Kidney (tissue), 14 donors: ENCODE results near the gene ITPKC. TPM values are rescaled to one million over a fixed set of nuclear protein-coding genes. Genes with fewer than 3 reads are reported as not detected.

Experiments used
- DNase-seq, 5 donors: peaks; one replicate each; pipeline ENCODE4 v3.0.0-alpha.2; 2013 to 2020
- FAIRE-seq: peaks from 2 replicates; lab custom pipeline; 2012; peaks lifted over from hg19 to GRCh38; lab: Jason Lieb, UNC
- H3K27ac ChIP-seq, 2 donors: one replicate each; pipeline ENCODE4 v1.7.0; 2013; ENCODE audit warnings: low read depth in 2 of 2, low read length in 2 of 2, inconsistent platforms in 1 of 2
- H3K27me3 ChIP-seq: one replicate; pipeline ENCODE4 v1.7.1; 2013; ENCODE audit warnings: low read length, inconsistent platforms; ENCODE audit not compliant: control insufficient read depth, insufficient read depth
- H3K36me3 ChIP-seq, 3 donors: one replicate each; pipeline versions ENCODE4 v1.7.0 to v1.7.1; 2013; ENCODE audit warnings: low read length in 3 of 3, control low read depth in 1 of 3, inconsistent platforms in 1 of 3; ENCODE audit not compliant: insufficient read depth in 3 of 3, control insufficient read depth in 2 of 3
- H3K4me1 ChIP-seq, 3 donors: one replicate each; pipeline versions ENCODE4 v1.7.0 to v1.7.1; 2013; ENCODE audit warnings: low read length in 3 of 3, inconsistent platforms in 1 of 3, low read depth in 1 of 3; ENCODE audit not compliant: control insufficient read depth in 2 of 3, insufficient read depth in 2 of 3
- H3K4me3 ChIP-seq, 3 donors: one replicate each; pipeline versions ENCODE4 v1.7.0 to v1.8.1; 2013; ENCODE audit warnings: low read length in 3 of 3, control low read depth in 1 of 3, inconsistent platforms in 1 of 3
- H3K9ac ChIP-seq, 3 donors: one replicate each; pipeline versions ENCODE4 v1.7.0 to v1.7.1; 2013; ENCODE audit warnings: low read length in 3 of 3, control low read depth in 1 of 3, inconsistent platforms in 1 of 3
- H3K9me3 ChIP-seq, 3 donors: one replicate each; pipeline versions ENCODE4 v1.7.0 to v1.7.1; 2013; ENCODE audit warnings: low read length in 3 of 3, control low read depth in 1 of 3, inconsistent platforms in 1 of 3; ENCODE audit not compliant: control insufficient read depth in 2 of 3, insufficient read depth in 1 of 3
- intact Hi-C: fragments of 100-400 bp; cut with DNase I; formaldehyde crosslinking; loops from one replicate; pipeline ENCODE4 v1.11.1; 2022
- polyA plus RNA-seq: library from polyadenylated mRNA; stranded (reverse); fragments of 350-450 nt; fragmentation: Illumina TruSeq; extraction: RNeasy Lipid Tissue Mini Kit (QIAGEN cat#74804); gene quantifications from one replicate; pipeline ENCODE4 v1.2.3, GENCODE V29; 2014; ENCODE audit warnings: low read depth, low replicate concordance; ENCODE audit not compliant: insufficient read depth
- total RNA-seq: library from RNA; stranded (reverse); fragmentation: NEBNext Ultra II Directional; extraction: Animal tissue kit (Norgen Biotek cat#: 25700); gene quantifications from one replicate; pipeline ENCODE4 v1.2.1, GENCODE V29; 2021
- TF ChIP-seq, protein P1 (sequence below): IDR thresholded peaks from 3 replicates; pipeline ENCODE4 v1.5.1; 2012; ENCODE audit warnings: mild to moderate bottlenecking, moderate library complexity, borderline replicate concordance; ENCODE audit not compliant: insufficient read depth; ENCODE audit errors: extremely low read depth
- donor health status: control.
- donor health status: control.
- donor health status: control.
- donor health status: control.
- donor health status: control.
- donor health status: DM: yes; HTN: yes; CAD: no.
- donor health status: Normal renal cell carcinoma (clear cell type).

Gene ITPKC
- total and polyA plus RNA-seq, 2 donors from 2014 or later, result 14.3 to 27.9 TPM

DNA sequence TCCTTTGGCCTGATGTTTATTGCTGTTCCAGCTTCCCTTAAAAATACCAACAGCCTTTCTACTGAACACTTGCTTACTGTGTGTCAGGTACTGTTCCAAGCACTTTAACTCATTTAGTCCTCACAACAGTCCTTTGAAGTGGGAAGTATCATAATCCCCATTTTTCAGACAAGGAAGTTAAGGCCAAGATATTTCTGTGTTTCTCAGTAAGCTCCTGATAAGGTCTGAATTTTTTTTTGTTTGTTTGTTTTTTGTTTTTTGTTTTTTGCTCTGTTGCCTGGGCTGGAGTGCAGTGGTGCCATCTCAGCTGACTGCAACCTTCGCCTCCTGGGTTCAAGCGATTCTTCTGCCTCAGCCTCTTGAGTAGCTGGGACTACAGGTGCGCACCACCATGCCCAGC, 41.6 kb downstream of the ITPKC start:
- Histone ChIP-seq H3K9ac (no peak overlapping the region), H3K27ac (no peak overlapping the region), H3K36me3 (peaks cover 17 to 51% (median 34%) of the 10 kb centered on the region in 3 donors), H3K27me3 (no peaks in the 10 kb centered on the region), H3K9me3 (no peaks in the 10 kb centered on the region), H3K4me3 (no peak overlapping the region), H3K4me1 (peaks cover 0 to 13% (median 3%) of the 10 kb centered on the region in 3 donors)
- DNase-seq, result no peak
- intact Hi-C loops, result no loop called here
- no peak for FAIRE-seq
- TF ChIP-seq, protein P1, sequence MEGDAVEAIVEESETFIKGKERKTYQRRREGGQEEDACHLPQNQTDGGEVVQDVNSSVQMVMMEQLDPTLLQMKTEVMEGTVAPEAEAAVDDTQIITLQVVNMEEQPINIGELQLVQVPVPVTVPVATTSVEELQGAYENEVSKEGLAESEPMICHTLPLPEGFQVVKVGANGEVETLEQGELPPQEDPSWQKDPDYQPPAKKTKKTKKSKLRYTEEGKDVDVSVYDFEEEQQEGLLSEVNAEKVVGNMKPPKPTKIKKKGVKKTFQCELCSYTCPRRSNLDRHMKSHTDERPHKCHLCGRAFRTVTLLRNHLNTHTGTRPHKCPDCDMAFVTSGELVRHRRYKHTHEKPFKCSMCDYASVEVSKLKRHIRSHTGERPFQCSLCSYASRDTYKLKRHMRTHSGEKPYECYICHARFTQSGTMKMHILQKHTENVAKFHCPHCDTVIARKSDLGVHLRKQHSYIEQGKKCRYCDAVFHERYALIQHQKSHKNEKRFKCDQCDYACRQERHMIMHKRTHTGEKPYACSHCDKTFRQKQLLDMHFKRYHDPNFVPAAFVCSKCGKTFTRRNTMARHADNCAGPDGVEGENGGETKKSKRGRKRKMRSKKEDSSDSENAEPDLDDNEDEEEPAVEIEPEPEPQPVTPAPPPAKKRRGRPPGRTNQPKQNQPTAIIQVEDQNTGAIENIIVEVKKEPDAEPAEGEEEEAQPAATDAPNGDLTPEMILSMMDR, result no peak

DNA sequence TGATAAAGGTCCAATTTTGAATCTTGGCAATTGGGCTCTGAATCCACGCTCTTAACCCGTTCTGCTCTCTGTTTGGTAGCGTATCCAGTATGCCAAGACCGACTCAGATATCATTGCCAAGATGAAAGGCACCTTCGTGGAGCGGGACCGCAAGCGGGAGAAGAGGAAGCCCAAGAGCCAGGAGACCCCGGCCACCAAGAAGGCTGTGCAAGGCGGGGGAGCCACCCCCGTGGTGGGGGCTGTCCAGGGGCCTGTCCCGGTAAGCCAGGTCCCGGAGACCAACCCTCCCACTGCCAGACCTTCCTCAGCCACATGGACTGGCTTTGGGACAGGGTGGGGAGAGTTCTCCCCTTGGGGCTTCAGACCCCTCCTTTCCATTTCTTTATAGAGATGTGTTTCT, 42.4 kb downstream of the ITPKC start:
- no peak for DNase-seq
- FAIRE-seq, result no peak

DNA sequence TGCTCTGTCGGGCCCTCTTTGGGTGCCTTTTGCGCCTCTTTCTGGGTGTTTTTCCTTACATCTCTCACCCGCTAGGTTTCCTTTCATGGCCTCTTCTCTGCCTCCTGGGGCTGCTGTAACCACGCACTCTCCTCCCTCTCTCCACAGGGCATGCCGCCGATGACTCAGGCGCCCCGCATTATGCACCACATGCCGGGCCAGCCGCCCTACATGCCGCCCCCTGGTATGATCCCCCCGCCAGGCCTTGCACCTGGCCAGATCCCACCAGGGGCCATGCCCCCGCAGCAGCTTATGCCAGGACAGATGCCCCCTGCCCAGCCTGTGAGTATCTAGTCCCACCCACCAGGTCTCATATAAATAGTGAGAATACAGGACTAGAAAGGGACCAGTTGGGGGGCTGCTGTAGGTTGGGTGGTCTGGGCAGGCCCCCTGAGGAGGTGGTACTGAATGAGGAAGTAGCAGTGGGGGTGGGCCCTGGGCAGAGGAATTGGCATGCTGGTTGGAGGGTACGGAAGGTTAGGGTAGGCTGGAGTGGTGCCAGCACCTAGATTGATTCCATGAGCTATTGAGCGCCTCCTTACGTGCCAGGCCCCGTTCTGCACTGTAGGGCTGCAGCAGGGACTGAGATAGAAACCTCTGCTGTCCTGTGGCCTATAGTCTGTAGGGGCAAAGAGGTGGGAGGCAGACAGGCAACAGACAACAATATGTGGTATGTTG, 46.0 kb downstream of the ITPKC start:
- H3K4me3 ChIP-seq, result no peak overlapping the region
- no peak overlapping the region for H3K9ac ChIP-seq
- intact Hi-C loops, result no loop called here
- no peak overlapping the region for H3K27ac ChIP-seq
- H3K4me1 ChIP-seq, result no peaks in the 10 kb centered on the region
- TF ChIP-seq, protein P1, result no peak
- no peaks in the 10 kb centered on the region for H3K27me3 ChIP-seq
- H3K36me3 ChIP-seq, result peaks cover 16 to 69% (median 53%) of the 10 kb centered on the region in 3 donors
- no peaks in the 10 kb centered on the region for H3K9me3 ChIP-seq
- no peak for DNase-seq
- FAIRE-seq, result no peak

More for the DNA sequence above, 42.4 kb downstream of the ITPKC start:
- intact Hi-C loops, result no loop called here
- no peak overlapping the region for H3K27ac ChIP-seq
- TF ChIP-seq, protein P1, result no peak
- peaks cover 17 to 59% (median 43%) of the 10 kb centered on the region in 3 donors for H3K36me3 ChIP-seq
- H3K27me3 ChIP-seq, result no peaks in the 10 kb centered on the region
- H3K4me1 ChIP-seq, result peaks cover 0 to 12% (median 2%) of the 10 kb centered on the region in 3 donors
- H3K9ac ChIP-seq, result no peak overlapping the region
- no peaks in the 10 kb centered on the region for H3K9me3 ChIP-seq
- H3K4me3 ChIP-seq, result no peak overlapping the region

DNA sequence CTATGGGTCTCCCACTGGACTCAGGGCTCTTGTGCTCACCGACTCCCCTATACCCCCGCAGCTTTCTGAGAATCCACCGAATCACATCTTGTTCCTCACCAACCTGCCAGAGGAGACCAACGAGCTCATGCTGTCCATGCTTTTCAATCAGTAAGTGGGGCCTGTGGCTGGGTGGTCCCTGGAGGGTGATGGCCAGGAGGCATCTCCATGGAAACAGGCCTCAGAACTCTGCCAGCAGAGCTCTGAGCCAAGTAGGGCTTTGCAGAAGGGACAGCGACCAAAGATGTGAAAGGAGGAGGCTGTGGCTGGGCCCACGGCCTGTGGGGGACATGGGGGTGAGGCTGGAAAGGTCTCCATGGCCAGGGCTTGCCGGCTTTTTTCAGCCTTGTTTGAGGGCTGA, 46.6 kb downstream of the ITPKC start:
- Histone ChIP-seq H3K27me3 (no peaks in the 10 kb centered on the region), H3K9ac (no peak overlapping the region), H3K4me3 (no peak overlapping the region), H3K27ac (no peak overlapping the region), H3K36me3 (peaks cover 16 to 64% (median 48%) of the 10 kb centered on the region in 3 donors), H3K4me1 (no peaks in the 10 kb centered on the region), H3K9me3 (no peaks in the 10 kb centered on the region)
- intact Hi-C loops, result no loop called here
- FAIRE-seq (no peak), DNase-seq (no peak)
- TF ChIP-seq, protein P1, result no peak
